Liver (tissue), 3 donors: ENCODE measurements around the gene YWHAB.

Source experiments
- ATF3 ChIP-seq: IDR thresholded peaks from 2 replicates; pipeline ENCODE4 v1.6.1; 2016; ENCODE audit warnings: antibody characterized with exemption
- CTCF ChIP-seq: fragments of 150-350 bp; IDR thresholded peaks from 2 replicates; pipeline ENCODE4 v1.5.1; 2017; ENCODE audit warnings: improper control_type of control experiment, low read depth, low read length; ENCODE audit not compliant: missing input control
- GABPA ChIP-seq, 2 donors: IDR thresholded peaks in 1 of 2; conservative IDR thresholded peaks in 1 of 2; 2 replicates each; pipeline ENCODE4 v1.6.1; 2016; ENCODE audit warnings: antibody characterized with exemption in 2 of 2, mild to moderate bottlenecking in 1 of 2, moderate library complexity in 1 of 2
- MAX ChIP-seq: IDR thresholded peaks from 2 replicates; pipeline ENCODE4 v1.6.1; 2016; ENCODE audit warnings: antibody characterized with exemption
- RAD21 ChIP-seq, 2 donors: IDR thresholded peaks; 2 replicates each; pipeline ENCODE4 v1.6.1; 2016; ENCODE audit warnings: antibody characterized with exemption in 2 of 2, mild to moderate bottlenecking in 2 of 2
- TAF1 ChIP-seq: conservative IDR thresholded peaks from 2 replicates; pipeline ENCODE4 v1.6.1; 2016; ENCODE audit warnings: antibody characterized with exemption, mild to moderate bottlenecking
- YY1 ChIP-seq: IDR thresholded peaks from 2 replicates; pipeline ENCODE4 v1.6.1; 2016; ENCODE audit warnings: antibody characterized with exemption, mild to moderate bottlenecking
- TF ChIP-seq, protein P1 (sequence below): IDR thresholded peaks from 2 replicates; pipeline ENCODE4 v1.6.1; 2016; ENCODE audit warnings: antibody characterized with exemption, mild to moderate bottlenecking
- donor health status: healthy.
- donor health status: healthy.

GRCh38 chr20:44948107-44948506 lies 62.6 kb downstream of the YWHAB start:
- TF ChIP-seq TAF1, result no peak
- TF ChIP-seq CTCF, result no peak
- no peak for TF ChIP-seq YY1
- no peak for TF ChIP-seq RAD21 (IDR thresholded peaks at IDR 0.05)
- TF ChIP-seq GABPA (IDR thresholded peaks at IDR 0.05 in 1 of 2, conservative IDR thresholded peaks at IDR 0.05 in 1 of 2), result no peak
- no peak for TF ChIP-seq ATF3
- TF ChIP-seq MAX, result no peak
- TF ChIP-seq, protein P1, sequence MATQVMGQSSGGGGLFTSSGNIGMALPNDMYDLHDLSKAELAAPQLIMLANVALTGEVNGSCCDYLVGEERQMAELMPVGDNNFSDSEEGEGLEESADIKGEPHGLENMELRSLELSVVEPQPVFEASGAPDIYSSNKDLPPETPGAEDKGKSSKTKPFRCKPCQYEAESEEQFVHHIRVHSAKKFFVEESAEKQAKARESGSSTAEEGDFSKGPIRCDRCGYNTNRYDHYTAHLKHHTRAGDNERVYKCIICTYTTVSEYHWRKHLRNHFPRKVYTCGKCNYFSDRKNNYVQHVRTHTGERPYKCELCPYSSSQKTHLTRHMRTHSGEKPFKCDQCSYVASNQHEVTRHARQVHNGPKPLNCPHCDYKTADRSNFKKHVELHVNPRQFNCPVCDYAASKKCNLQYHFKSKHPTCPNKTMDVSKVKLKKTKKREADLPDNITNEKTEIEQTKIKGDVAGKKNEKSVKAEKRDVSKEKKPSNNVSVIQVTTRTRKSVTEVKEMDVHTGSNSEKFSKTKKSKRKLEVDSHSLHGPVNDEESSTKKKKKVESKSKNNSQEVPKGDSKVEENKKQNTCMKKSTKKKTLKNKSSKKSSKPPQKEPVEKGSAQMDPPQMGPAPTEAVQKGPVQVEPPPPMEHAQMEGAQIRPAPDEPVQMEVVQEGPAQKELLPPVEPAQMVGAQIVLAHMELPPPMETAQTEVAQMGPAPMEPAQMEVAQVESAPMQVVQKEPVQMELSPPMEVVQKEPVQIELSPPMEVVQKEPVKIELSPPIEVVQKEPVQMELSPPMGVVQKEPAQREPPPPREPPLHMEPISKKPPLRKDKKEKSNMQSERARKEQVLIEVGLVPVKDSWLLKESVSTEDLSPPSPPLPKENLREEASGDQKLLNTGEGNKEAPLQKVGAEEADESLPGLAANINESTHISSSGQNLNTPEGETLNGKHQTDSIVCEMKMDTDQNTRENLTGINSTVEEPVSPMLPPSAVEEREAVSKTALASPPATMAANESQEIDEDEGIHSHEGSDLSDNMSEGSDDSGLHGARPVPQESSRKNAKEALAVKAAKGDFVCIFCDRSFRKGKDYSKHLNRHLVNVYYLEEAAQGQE, result no peak
